ENCODE data around the gene CEP78.

CEP78 gene

GRCh38 chr9:78311886-78312524 lies 76.1 kb downstream of the CEP78 start:
- FAIRE-seq: no peak

GRCh38 chr9:78314550-78314949 lies 78.7 kb downstream of the CEP78 start:
- no peak for FAIRE-seq

- FAIRE-seq: no peak
Observed at GRCh38 chr9:78314953-78315870, 79.3 kb downstream of the CEP78 start.

GRCh38 chr9:78316166-78316892 lies 80.5 kb downstream of the CEP78 start:
- no peak for FAIRE-seq

GRCh38 chr9:78319197-78320029 lies 83.5 kb downstream of the CEP78 start:
- no peak for FAIRE-seq

- no peak for FAIRE-seq
Observed at GRCh38 chr9:78320030-78320693, 84.3 kb downstream of the CEP78 start.

- FAIRE-seq: no peak
Observed at GRCh38 chr9:78320875-78321496, 85.1 kb downstream of the CEP78 start.

- FAIRE-seq: no peak
Observed at GRCh38 chr9:78321505-78321904, 85.6 kb downstream of the CEP78 start.

- no peak for FAIRE-seq
Observed at GRCh38 chr9:78324068-78324650, 88.3 kb downstream of the CEP78 start.

GRCh38 chr9:78324682-78325081 lies 88.8 kb downstream of the CEP78 start:
- no peak for FAIRE-seq

GRCh38 chr9:78325343-78325742 lies 89.5 kb downstream of the CEP78 start:
- FAIRE-seq: no peak

- FAIRE-seq: no peak
Observed at GRCh38 chr9:78325846-78326360, 90.0 kb downstream of the CEP78 start.

GRCh38 chr9:78326564-78326963 lies 90.7 kb downstream of the CEP78 start:
- no peak for FAIRE-seq
